HFFc6 (cell line): Measurements from ENCODE around the gene MMP20. TPM values are rescaled to one million over a fixed set of nuclear protein-coding genes. Genes with fewer than 3 reads are reported as not detected.

ENCODE experiments used
- DNase-seq: peaks from one replicate; pipeline ENCODE4 v3.0.0-alpha.2; 2018
- H3K27ac Mint-ChIP-seq: 2 replicates; pipeline ENCODE4 v1.8.0; 2020; ENCODE audit warnings: mild to moderate bottlenecking, mixed read lengths
- H3K27me3 Mint-ChIP-seq: 2 replicates; pipeline ENCODE4 v1.8.0; 2021; ENCODE audit warnings: mild to moderate bottlenecking, moderate library complexity, mixed read lengths; ENCODE audit not compliant: insufficient read depth
- H3K36me3 Mint-ChIP-seq: 2 replicates; pipeline ENCODE4 v1.8.0; 2021; ENCODE audit warnings: low read depth, mixed read lengths
- H3K4me1 Mint-ChIP-seq: 2 replicates; pipeline ENCODE4 v1.8.0; 2020; ENCODE audit warnings: low read depth, mixed read lengths
- H3K4me3 Mint-ChIP-seq: 2 replicates; pipeline ENCODE4 v1.8.0; 2020; ENCODE audit warnings: mild to moderate bottlenecking, moderate library complexity, mixed read lengths
- H3K9me3 Mint-ChIP-seq: 2 replicates; pipeline ENCODE4 v1.8.0; 2020; ENCODE audit warnings: mild to moderate bottlenecking, mixed read lengths
- CTCF ChIP-seq: fragments of 200-600 bp; sonication (generic); IDR thresholded peaks from 2 replicates; pipeline ENCODE4 v1.5.0; 2021; ENCODE audit warnings: antibody characterized with exemption, mild to moderate bottlenecking
- total RNA-seq, 6 experiments: library from RNA; stranded (reverse); fragmentation: NEBNext Ultra II Directional; extraction: Animal tissue kit (Norgen Biotek cat#: 25700); gene quantifications; 2 replicates in 1 of 6; 3 replicates in 5 of 6; pipeline ENCODE4 v1.2.3, GENCODE V29; 2021

Gene MMP20
- total RNA-seq, 6 experiments from 2014 or later = not detected

GRCh38 chr11:102560555-102561011, 64.5 kb downstream of the MMP20 start:
- H3K27me3 Mint-ChIP-seq = peaks cover 23% of the 10 kb centered on the region
- peak; percentile 64 for DNase-seq
- no peaks in the 10 kb centered on the region for H3K36me3 Mint-ChIP-seq
- peak overlapping the region; percentile 90 for H3K4me3 Mint-ChIP-seq
- H3K9me3 Mint-ChIP-seq = no peaks in the 10 kb centered on the region
- peaks cover 35% of the 10 kb centered on the region for H3K4me1 Mint-ChIP-seq
- peak overlapping the region; percentile 64; the same call in 1 of the 2 replicates for H3K27ac Mint-ChIP-seq
- TF ChIP-seq CTCF = no peak

- H3K4me1 Mint-ChIP-seq = peaks cover 35% of the 10 kb centered on the region
- DNase-seq = no peak
- no peaks in the 10 kb centered on the region for H3K9me3 Mint-ChIP-seq
- H3K36me3 Mint-ChIP-seq = no peaks in the 10 kb centered on the region
- TF ChIP-seq CTCF = no peak
- H3K27ac Mint-ChIP-seq = no peak overlapping the region
- peaks cover 23% of the 10 kb centered on the region for H3K27me3 Mint-ChIP-seq
- no peak overlapping the region for H3K4me3 Mint-ChIP-seq
Measured at GRCh38 chr11:102559839-102560238, 65.3 kb downstream of the MMP20 start.

GRCh38 chr11:102555091-102555490, 70.0 kb downstream of the MMP20 start:
- no peak for TF ChIP-seq CTCF
- Mint-ChIP-seq H3K4me1 (peaks cover 14% of the 10 kb centered on the region; the same call in 1 of the 2 replicates), H3K36me3 (no peaks in the 10 kb centered on the region), H3K9me3 (no peaks in the 10 kb centered on the region), H3K27ac (no peak overlapping the region), H3K4me3 (no peak overlapping the region), H3K27me3 (peaks cover 33% of the 10 kb centered on the region)
- DNase-seq = no peak

- no peak for TF ChIP-seq CTCF
- Mint-ChIP-seq H3K9me3 (no peaks in the 10 kb centered on the region), H3K27me3 (peaks cover 33% of the 10 kb centered on the region), H3K4me1 (peaks cover 9% of the 10 kb centered on the region; the same call in 1 of the 2 replicates), H3K4me3 (no peak overlapping the region), H3K36me3 (no peaks in the 10 kb centered on the region), H3K27ac (no peak overlapping the region)
- DNase-seq = no peak
Measured at GRCh38 chr11:102553835-102554282, 71.3 kb downstream of the MMP20 start.

- peaks cover 9% of the 10 kb centered on the region; the same call in 1 of the 2 replicates for H3K4me1 Mint-ChIP-seq
- no peaks in the 10 kb centered on the region for H3K36me3 Mint-ChIP-seq
- no peak overlapping the region for H3K4me3 Mint-ChIP-seq
- DNase-seq = no peak
- H3K27me3 Mint-ChIP-seq = peaks cover 26% of the 10 kb centered on the region
- no peak overlapping the region for H3K27ac Mint-ChIP-seq
- no peak for TF ChIP-seq CTCF
- no peaks in the 10 kb centered on the region for H3K9me3 Mint-ChIP-seq
Measured at GRCh38 chr11:102552447-102553194, 72.5 kb downstream of the MMP20 start.
